IMR-90 (cell line): ENCODE results near the gene SENP6. TPM values are rescaled to one million over a fixed set of nuclear protein-coding genes. Genes with fewer than 3 reads are reported as not detected.

ENCODE experiments used
- ATAC-seq: fragments of 200-7000 bp; cut with Tn5 transposase; 2 replicates; pipeline ENCODE4 v1.9.1; 2020; ENCODE audit warnings: low read depth, mild to moderate bottlenecking, moderate library complexity
- BruUV-seq: library from RNA; stranded (reverse); fragments of 400-500 nt; replicated peaks from 2 replicates; lab custom pipeline; 2021; lab: Mats Ljungman, UMichigan
- CTCF ChIA-PET: fragments of 300-600 bp; formaldehyde crosslinking; extraction: SDS; loops from one replicate; lab custom pipeline; 2021; ENCODE audit warnings: antibody characterized with exemption; lab: Yijun Ruan, JAX
- POLR2A ChIA-PET: fragments of 300-600 bp; sonication (Branson Sonifier 250); formaldehyde crosslinking; loops from one replicate; lab custom pipeline; 2022; ENCODE audit warnings: antibody characterized with exemption; ENCODE audit not compliant: unreplicated experiment; lab: Charles Lee
- DNase-seq: peaks from one replicate; pipeline ENCODE4 v3.0.0; 2013
- H2AFZ ChIP-seq: replicated peaks from 2 replicates; pipeline ENCODE3; 2013; ENCODE audit warnings: low read length, mild to moderate bottlenecking; ENCODE audit not compliant: poor library complexity
- H2AK5ac ChIP-seq: 2 replicates; pipeline ENCODE4 v1.6.1; 2013; ENCODE audit warnings: low read depth, low read length, inconsistent platforms
- H2AK9ac ChIP-seq: replicated peaks from 2 replicates; pipeline ENCODE3; 2013; ENCODE audit warnings: mild to moderate bottlenecking, low read depth, low read length, moderate library complexity; ENCODE audit not compliant: poor library complexity
- H2BK120ac ChIP-seq: 2 replicates; pipeline ENCODE4 v1.6.1; 2013; ENCODE audit warnings: low read depth, low read length, inconsistent platforms
- H2BK15ac ChIP-seq: 3 replicates; pipeline ENCODE4 v1.6.1; 2013; ENCODE audit warnings: low read depth, low read length, inconsistent platforms
- H2BK20ac ChIP-seq: 2 replicates; pipeline ENCODE4 v1.6.1; 2013; ENCODE audit warnings: low read depth, mild to moderate bottlenecking, inconsistent platforms, low read length, moderate library complexity
- H2BK5ac ChIP-seq: 2 replicates; pipeline ENCODE4 v1.6.1; 2013; ENCODE audit warnings: mild to moderate bottlenecking, low read depth, low read length, inconsistent platforms; ENCODE audit not compliant: poor library complexity, severe bottlenecking
- H3K14ac ChIP-seq: replicated peaks from 2 replicates; pipeline ENCODE4 v1.6.1; 2013; ENCODE audit warnings: low read depth, low read length, inconsistent platforms
- H3K18ac ChIP-seq: 2 replicates; pipeline ENCODE4 v1.6.1; 2013; ENCODE audit warnings: low read depth, low read length, control low read depth
- H3K23ac ChIP-seq: 2 replicates; pipeline ENCODE4 v1.6.1; 2013; ENCODE audit warnings: low read depth, low read length, inconsistent platforms
- H3K27ac ChIP-seq: 2 replicates; pipeline ENCODE4 v1.5.1; 2013; ENCODE audit warnings: mild to moderate bottlenecking, control low read depth, low read length; ENCODE audit not compliant: insufficient read depth
- H3K27me3 ChIP-seq: 2 replicates; pipeline ENCODE4 v1.6.1; 2013; ENCODE audit warnings: low read length; ENCODE audit not compliant: control insufficient read depth, insufficient read depth
- H3K36me3 ChIP-seq: 2 replicates; pipeline ENCODE4 v1.6.1; 2013; ENCODE audit warnings: low read length, mixed read lengths; ENCODE audit not compliant: control insufficient read depth, insufficient read depth
- H3K4ac ChIP-seq: 2 replicates; pipeline ENCODE4 v1.6.1; 2013; ENCODE audit warnings: low read depth, low read length, inconsistent platforms
- H3K4me1 ChIP-seq: 2 replicates; pipeline ENCODE4 v1.6.1; 2013; ENCODE audit warnings: low read length, mixed read lengths; ENCODE audit not compliant: control insufficient read depth, insufficient read depth
- H3K4me2 ChIP-seq: 2 replicates; pipeline ENCODE4 v1.6.1; 2013; ENCODE audit warnings: low read depth, mild to moderate bottlenecking, control low read depth, low read length, moderate library complexity
- H3K4me3 ChIP-seq: 2 replicates; pipeline ENCODE4 v1.5.1; 2013; ENCODE audit warnings: low read depth, mild to moderate bottlenecking, control low read depth, low read length, moderate library complexity; ENCODE audit not compliant: insufficient read depth
- H3K56ac ChIP-seq: 2 replicates; pipeline ENCODE4 v1.6.1; 2013; ENCODE audit warnings: low read length, inconsistent platforms; ENCODE audit not compliant: insufficient read depth; ENCODE audit errors: extremely low read depth
- H3K79me1 ChIP-seq, 2 experiments: 2 replicates each; pipeline ENCODE4 v1.6.1; 2013; ENCODE audit warnings: low read length in 2 of 2, inconsistent platforms in 1 of 2, low read depth in 1 of 2
- H3K9ac ChIP-seq: 2 replicates; pipeline ENCODE4 v1.6.1; 2013; ENCODE audit warnings: low read depth, low read length, control low read depth
- H3K9me1 ChIP-seq: 2 replicates; pipeline ENCODE4 v1.6.1; 2013; ENCODE audit warnings: low read length, inconsistent platforms; ENCODE audit not compliant: insufficient read depth
- H3K9me3 ChIP-seq: 2 replicates; pipeline ENCODE4 v1.6.1; 2013; ENCODE audit warnings: low read length; ENCODE audit not compliant: control insufficient read depth, insufficient read depth
- H4K20me1 ChIP-seq: 2 replicates; pipeline ENCODE4 v1.6.1; 2013; ENCODE audit warnings: low read length, inconsistent platforms; ENCODE audit not compliant: insufficient read depth
- H4K5ac ChIP-seq: 2 replicates; pipeline ENCODE4 v1.6.1; 2013; ENCODE audit warnings: mild to moderate bottlenecking, low read depth, low read length, control low read depth
- H4K8ac ChIP-seq, 2 experiments: 2 replicates each; pipeline ENCODE4 v1.6.1; 2013; ENCODE audit warnings: low read depth in 2 of 2, low read length in 2 of 2, control low read depth in 1 of 2, inconsistent platforms in 1 of 2
- H4K91ac ChIP-seq: 2 replicates; pipeline ENCODE4 v1.6.1; 2013; ENCODE audit warnings: low read depth, low read length, inconsistent platforms; ENCODE audit not compliant: insufficient read depth
- BHLHE40 ChIP-seq: fragments of 150-350 bp; IDR thresholded peaks from 2 replicates; pipeline ENCODE4 v1.6.1; 2016; ENCODE audit warnings: mild to moderate bottlenecking, low read depth, low read length
- CHD1 ChIP-seq: IDR thresholded peaks from 2 replicates; pipeline ENCODE4 v1.6.1; 2012; ENCODE audit warnings: low read depth, low read length, improper control_type of control experiment
- ELK1 ChIP-seq: fragments of 150-350 bp; IDR thresholded peaks from 2 replicates; pipeline ENCODE4 v1.6.1; 2016; ENCODE audit warnings: low read depth, mild to moderate bottlenecking, low read length, moderate library complexity, borderline replicate concordance
- FOS ChIP-seq: fragments of 150-350 bp; IDR thresholded peaks from 2 replicates; pipeline ENCODE4 v1.6.1; 2016; ENCODE audit warnings: low read depth, low read length
- MAFK ChIP-seq: IDR thresholded peaks from 2 replicates; pipeline ENCODE4 v1.6.1; 2012; ENCODE audit warnings: low read depth, low read length, improper control_type of control experiment
- MAZ ChIP-seq: IDR thresholded peaks from 2 replicates; pipeline ENCODE4 v1.6.1; 2012; ENCODE audit warnings: low read depth, mild to moderate bottlenecking, low read length, improper control_type of control experiment, moderate library complexity, borderline replicate concordance
- MXI1 ChIP-seq: IDR thresholded peaks from 2 replicates; pipeline ENCODE4 v1.6.1; 2012; ENCODE audit warnings: low read depth, mild to moderate bottlenecking, low read length, moderate library complexity, borderline replicate concordance
- NFE2L2 ChIP-seq: fragments of 150-350 bp; IDR thresholded peaks from 2 replicates; pipeline ENCODE4 v1.6.1; 2016; ENCODE audit warnings: low read depth, mild to moderate bottlenecking, low read length
- POLR2A ChIP-seq: IDR thresholded peaks from 2 replicates; pipeline ENCODE4 v1.6.1; 2012; ENCODE audit warnings: mild to moderate bottlenecking, low read depth, low read length
- RCOR1 ChIP-seq: IDR thresholded peaks from 2 replicates; pipeline ENCODE4 v1.6.1; 2012; ENCODE audit warnings: mild to moderate bottlenecking, low read length, improper control_type of control experiment; ENCODE audit not compliant: insufficient replicate concordance
- RFX5 ChIP-seq: IDR thresholded peaks from 2 replicates; pipeline ENCODE4 v1.8.0; 2012; ENCODE audit warnings: low read depth, mild to moderate bottlenecking, low read length, moderate library complexity
- SMC3 ChIP-seq: fragments of 150-350 bp; IDR thresholded peaks from 2 replicates; pipeline ENCODE4 v1.6.1; 2016; ENCODE audit warnings: low read depth, mild to moderate bottlenecking, antibody characterized with exemption, low read length, moderate library complexity
- WGBS, 2 experiments: methylation state at CpG; one replicate each; pipeline versions ENCODE4 v1.1.5 to v1.1.7; 2013; ENCODE audit warnings: missing lambda C conversion rate in 2 of 2; ENCODE audit not compliant: insufficient read length in 1 of 2; ENCODE audit errors: extremely low coverage in 2 of 2; 5-methylcytosine and 5-hydroxymethylcytosine counted together
- dilution Hi-C: fragments of 300-500 bp; cut with HindIII; formaldehyde crosslinking; loops from one replicate; pipeline ENCODE4 v1.14.3; 2018; ENCODE audit warnings: low sequenced_read_pairs; ENCODE audit not compliant: unreplicated experiment
- in situ Hi-C: fragments of 300-500 bp; cut with MboI; formaldehyde crosslinking; loops from 3 replicates; pipeline ENCODE4 v1.14.3; 2019; ENCODE audit warnings: low sequenced_read_pairs, inconsistent platforms, mixed read lengths
- intact Hi-C: fragments of 100-400 bp; cut with micrococcal nuclease; formaldehyde crosslinking; loops from 2 replicates; pipeline ENCODE4 v1.10.0; 2022
- polyA plus RNA-seq, 3 experiments: library from polyadenylated mRNA; depleted of rRNA; stranded (reverse); fragments of >200 nt; gene quantifications; 2 replicates each; pipeline ENCODE4 v1.2.3, GENCODE V29; 2012; ENCODE audit warnings: low replicate concordance in 1 of 3
- total RNA-seq: library from RNA; depleted of rRNA; stranded (reverse); fragments of >200 nt; gene quantifications from 2 replicates; pipeline ENCODE4 v1.2.3, GENCODE V29; 2012
- TF ChIP-seq, protein P1 (sequence below): fragments of 150-350 bp; IDR thresholded peaks from 2 replicates; pipeline ENCODE4 v1.6.1; 2017; ENCODE audit warnings: mild to moderate bottlenecking, antibody characterized with exemption, low read length, low read depth

Gene SENP6
- total and polyA plus RNA-seq, 2 of the 4 experiments (the other 2 are of a cell fraction): 23.1 to 25.8 TPM

DNA sequence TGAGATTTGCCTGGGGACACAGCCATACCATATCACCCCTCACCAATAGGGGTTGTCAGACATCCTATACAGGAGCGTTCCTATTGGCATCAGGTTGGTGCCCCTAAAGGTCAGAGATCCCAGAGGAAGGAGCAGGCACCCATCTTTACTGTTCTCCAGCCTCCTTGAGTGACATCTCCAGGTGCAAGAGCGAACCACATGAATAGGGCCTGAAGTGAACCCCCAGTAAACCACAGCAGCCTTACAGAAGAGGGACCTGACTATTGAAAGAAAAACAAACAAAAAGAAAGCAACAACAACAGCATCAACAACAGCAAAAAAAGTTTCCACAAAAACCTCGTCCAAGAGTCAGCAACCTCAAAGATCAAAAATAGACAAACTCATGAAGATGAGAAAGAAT, 32.7 kb upstream of the SENP6 start:
- Histone ChIP-seq H4K20me1 (no peaks in the 10 kb centered on the region), H4K8ac (no peak overlapping the region), H3K36me3 (no peaks in the 10 kb centered on the region), H2AFZ (no peak overlapping the region), H3K27me3 (peaks cover 5% of the 10 kb centered on the region), H3K79me1 (no peaks in the 10 kb centered on the region), H3K4me2 (no peak overlapping the region), H2AK5ac (no peak overlapping the region), H3K9me1 (no peaks in the 10 kb centered on the region), H3K23ac (no peak overlapping the region), H2BK15ac (no peak overlapping the region), H3K4me3 (no peak overlapping the region), H2BK20ac (no peak overlapping the region), H2AK9ac (no peak overlapping the region), H4K91ac (no peak overlapping the region), H2BK120ac (no peak overlapping the region), H3K14ac (no peak overlapping the region), H3K4me1 (no peaks in the 10 kb centered on the region), H3K18ac (no peak overlapping the region), H3K9me3 (peaks cover 7% of the 10 kb centered on the region), H3K9ac (no peak overlapping the region), H3K27ac (no peak overlapping the region), H2BK5ac (no peak overlapping the region), H3K4ac (no peak overlapping the region), H3K56ac (no peak overlapping the region), H4K5ac (no peak overlapping the region)
- no CpG with 5 or more reads among the region's 3 CpGs for WGBS, 2 experiments
- no TSS peak for BruUV-seq
- intact Hi-C loops (no loop called here), in situ Hi-C loops (no loop called here), dilution Hi-C loops (no loop called here)
- DNase-seq: no peak
- no peak for ATAC-seq
- POLR2A ChIA-PET: no interaction called here
- no peak for TF ChIP-seq RFX5
- no peak for TF ChIP-seq SMC3
- TF ChIP-seq POLR2A: no peak
- no peak for TF ChIP-seq FOS
- no peak for TF ChIP-seq MAFK
- no peak for TF ChIP-seq BHLHE40
- TF ChIP-seq NFE2L2: no peak
- TF ChIP-seq MXI1: no peak
- TF ChIP-seq MAZ: no peak
- TF ChIP-seq CHD1: no peak
- no peak for TF ChIP-seq RCOR1
- TF ChIP-seq, protein P1, sequence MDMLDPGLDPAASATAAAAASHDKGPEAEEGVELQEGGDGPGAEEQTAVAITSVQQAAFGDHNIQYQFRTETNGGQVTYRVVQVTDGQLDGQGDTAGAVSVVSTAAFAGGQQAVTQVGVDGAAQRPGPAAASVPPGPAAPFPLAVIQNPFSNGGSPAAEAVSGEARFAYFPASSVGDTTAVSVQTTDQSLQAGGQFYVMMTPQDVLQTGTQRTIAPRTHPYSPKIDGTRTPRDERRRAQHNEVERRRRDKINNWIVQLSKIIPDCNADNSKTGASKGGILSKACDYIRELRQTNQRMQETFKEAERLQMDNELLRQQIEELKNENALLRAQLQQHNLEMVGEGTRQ: no peak
- no peak for TF ChIP-seq ELK1
- CTCF ChIA-PET: no interaction called here
